ENCODE results near the gene FBXO45. TPM values are rescaled to one million over a fixed set of nuclear protein-coding genes. Genes with fewer than 3 reads are reported as not detected.

Gene FBXO45
- total and polyA plus RNA-seq, 9 of the 15 experiments (the other 6 are each of a cell fraction or from before 2014, with no cell fraction given) = 15.2 to 52.8 (median 37.0) TPM

GRCh38 chr3:196568246-196569002 is at the start of gene FBXO45, which contains the start of gene WDR53 (continued):
- TF ChIP-seq PTTG1 (tag; IDR thresholded peaks at IDR 0.05; ENCODE audit: low read depth) (no peak), ATF6 (CRISPR knock-in tag; IDR thresholded peaks at IDR 0.05) (no peak), ARHGAP35 (IDR thresholded peaks at IDR 0.05; ENCODE audit: partially characterized antibody) (no peak), FOXA3 (CRISPR knock-in tag; conservative IDR thresholded peaks at IDR 0.05 in 1 of 2, IDR thresholded peaks at IDR 0.05 in 1 of 2) (0 out of 4 replicates have a peak, but pooled peaks of 1 of the 2 experiments have one; percentile 39), ZBTB40 (IDR thresholded peaks at IDR 0.05) (peak; percentile 94), ZBTB40 (CRISPR knock-in tag; IDR thresholded peaks at IDR 0.05) (no peak), PCBP1 (IDR thresholded peaks at IDR 0.05; ENCODE audit: low read depth, low read length, poor library complexity, severe bottlenecking) (peak; percentile 71), THRAP3 (IDR thresholded peaks at IDR 0.05; ENCODE audit: borderline replicate concordance) (no peak), PCBP2 (IDR thresholded peaks at IDR 0.05; ENCODE audit: low read depth, low read length, poor library complexity, severe bottlenecking) (no peak), SAP30 (IDR thresholded peaks at IDR 0.05; ENCODE audit: borderline replicate concordance, insufficient read depth, low read depth, low read length, poor library complexity, severe bottlenecking) (peak; percentile 70), KDM2B (CRISPR knock-in tag; IDR thresholded peaks at IDR 0.05) (no peak)
- TF ChIP-seq, protein P1, sequence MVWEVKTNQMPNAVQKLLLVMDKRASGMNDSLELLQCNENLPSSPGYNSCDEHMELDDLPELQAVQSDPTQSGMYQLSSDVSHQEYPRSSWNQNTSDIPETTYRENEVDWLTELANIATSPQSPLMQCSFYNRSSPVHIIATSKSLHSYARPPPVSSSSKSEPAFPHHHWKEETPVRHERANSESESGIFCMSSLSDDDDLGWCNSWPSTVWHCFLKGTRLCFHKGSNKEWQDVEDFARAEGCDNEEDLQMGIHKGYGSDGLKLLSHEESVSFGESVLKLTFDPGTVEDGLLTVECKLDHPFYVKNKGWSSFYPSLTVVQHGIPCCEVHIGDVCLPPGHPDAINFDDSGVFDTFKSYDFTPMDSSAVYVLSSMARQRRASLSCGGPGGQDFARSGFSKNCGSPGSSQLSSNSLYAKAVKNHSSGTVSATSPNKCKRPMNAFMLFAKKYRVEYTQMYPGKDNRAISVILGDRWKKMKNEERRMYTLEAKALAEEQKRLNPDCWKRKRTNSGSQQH (CRISPR knock-in tag; IDR thresholded peaks at IDR 0.05) = no peak
